A673 (cell line): ENCODE data around the gene B9D2. TPM values are rescaled to one million over a fixed set of nuclear protein-coding genes. Genes with fewer than 3 reads are reported as not detected.

ENCODE experiments used
- Bru-seq: library from RNA; stranded (reverse); fragments of 400-500 nt; gene quantifications from one replicate; lab custom pipeline; 2021; lab: Mats Ljungman, UMichigan
- BruChase-seq, 2 experiments: library from RNA; stranded (reverse); fragments of 400-500 nt; gene quantifications; one replicate each; lab custom pipeline; 2021; lab: Mats Ljungman, UMichigan
- BruUV-seq: library from RNA; stranded (reverse); fragments of 400-500 nt; replicated peaks from 2 replicates; lab custom pipeline; 2021; lab: Mats Ljungman, UMichigan
- CTCF ChIA-PET: fragments of 300-600 bp; sonication (Branson Sonifier 250); formaldehyde crosslinking; loops from one replicate; lab custom pipeline; 2022; ENCODE audit warnings: antibody characterized with exemption; lab: Charles Lee
- POLR2A ChIA-PET: fragments of 300-600 bp; sonication (Branson Sonifier 250); formaldehyde crosslinking; loops from one replicate; lab custom pipeline; 2022; ENCODE audit warnings: antibody characterized with exemption; ENCODE audit not compliant: low non-redundant PET; lab: Charles Lee
- DNase-seq: peaks from one replicate; pipeline ENCODE4 v3.0.0-alpha.2; 2015; ENCODE audit warnings: low spot score
- H3K27ac ChIP-seq: fragments of 200-600 bp; sonication (generic); 2 replicates; pipeline ENCODE4 v1.5.1; 2016; ENCODE audit warnings: mixed run types, low read depth, mild to moderate bottlenecking, mixed read lengths, antibody characterized with exemption, low read length; ENCODE audit not compliant: poor library complexity, severe bottlenecking
- H3K27me3 ChIP-seq: fragments of 200-600 bp; sonication (generic); replicated peaks from 2 replicates; pipeline ENCODE4 v1.6.1; 2017; ENCODE audit warnings: mixed run types, low read depth, mild to moderate bottlenecking, mixed read lengths, antibody characterized with exemption, low read length; ENCODE audit not compliant: insufficient read depth, poor library complexity
- H3K36me3 ChIP-seq: fragments of 200-600 bp; sonication (generic); 2 replicates; pipeline ENCODE4 v1.6.1; 2016; ENCODE audit warnings: mixed run types, mild to moderate bottlenecking, mixed read lengths, antibody characterized with exemption, low read length; ENCODE audit not compliant: insufficient read depth, poor library complexity, severe bottlenecking
- H3K4me1 ChIP-seq: fragments of 200-600 bp; sonication (generic); 2 replicates; pipeline ENCODE4 v1.6.1; 2017; ENCODE audit warnings: mixed run types, mild to moderate bottlenecking, mixed read lengths, antibody characterized with exemption, low read length; ENCODE audit not compliant: insufficient read depth, poor library complexity, severe bottlenecking
- H3K4me3 ChIP-seq: fragments of 200-600 bp; sonication (generic); 2 replicates; pipeline ENCODE4 v1.5.1; 2016; ENCODE audit warnings: low read depth, mixed run types, mild to moderate bottlenecking, mixed read lengths, low read length; ENCODE audit not compliant: poor library complexity, severe bottlenecking
- H3K9me3 ChIP-seq: fragments of 200-600 bp; sonication (generic); 2 replicates; pipeline ENCODE4 v1.6.1; 2016; ENCODE audit warnings: mixed run types, low read depth, mild to moderate bottlenecking, mixed read lengths, antibody characterized with exemption, low read length; ENCODE audit not compliant: poor library complexity, severe bottlenecking
- CTCF ChIP-seq: fragments of 300-800, 200-600 bp; sonication (generic); conservative IDR thresholded peaks from 2 replicates; pipeline ENCODE4 v1.5.1; 2017; ENCODE audit warnings: low read depth, mild to moderate bottlenecking, antibody characterized with exemption, low read length, moderate library complexity, mixed read lengths
- EZH2 ChIP-seq: fragments of 200-600 bp; sonication (generic); IDR thresholded peaks from 2 replicates; pipeline ENCODE4 v1.6.1; 2017; ENCODE audit warnings: borderline replicate concordance, low read depth, mild to moderate bottlenecking, mixed read lengths, antibody characterized with exemption, low read length; ENCODE audit not compliant: poor library complexity, severe bottlenecking
- intact Hi-C: fragments of 100-400 bp; cut with micrococcal nuclease; formaldehyde crosslinking; loops from one replicate; pipeline ENCODE4 v1.10.0; 2022; ENCODE audit not compliant: unreplicated experiment
- long read RNA-seq: library from polyadenylated mRNA; stranded (forward); transcript quantifications from one replicate; pipeline ENCODE4 v2.0.0, GENCODE V29; 2022
- total RNA-seq: library from RNA; stranded (reverse); gene quantifications from 2 replicates; pipeline ENCODE4 v1.2.3, GENCODE V29; 2021

Gene B9D2
- 9.9 and 10.7 TPM in 2 replicates for total RNA-seq
- percentile 60 among the genes with signal in this experiment for Bru-seq, nascent RNA
- BruChase-seq, experiment 1, labeled RNA remaining after a 2-hour chase, result percentile 56 among the genes with signal in this experiment
- percentile 61 among the genes with signal in this experiment for BruChase-seq, experiment 2, labeled RNA remaining after a 6-hour chase
- long read RNA-seq, partial matches to known transcripts, result 7 of 12 reads
- long read RNA-seq, other reads (novel, unspliced or antisense), result 1 of 12 reads

- Histone ChIP-seq H3K4me1 (peaks cover 6% of the 10 kb centered on the region), H3K27me3 (no peaks in the 10 kb centered on the region), H3K36me3 (no peaks in the 10 kb centered on the region), H3K4me3 (peak within 1 kb of the TSS; percentile 79), H3K27ac (peak within 1 kb of the TSS; percentile 100), H3K9me3 (no peaks in the 10 kb centered on the region)
- ChIA-PET POLR2A (interaction anchor here (0.6 to 0.9 kb wide), 4 partner anchors 9 to 571 kb away, joined by 3 to 10 read pairs (median 4); no protein-coding TSS in a partner anchor), CTCF (no interaction called here)
- intact Hi-C loops, result no loop called here
- TSS peak; percentile 81 for BruUV-seq
- DNase-seq, result peak; percentile 99
- TF ChIP-seq CTCF (no peak), EZH2 (no peak)
These were observed at the start of gene B9D2 for GRCh38 chr19:41363753-41364523. Gene B9D2 (minus strand): TSS chr19:41364149. CDS start chr19:41363519, 630 bp downstream.

GRCh38 chr19:41412953-41413352 is 49.0 kb upstream of the B9D2 start:
- ChIA-PET CTCF (no interaction called here), POLR2A (no interaction called here)
- TF ChIP-seq EZH2 (no peak), CTCF (no peak)
- intact Hi-C loops, result no loop called here
- no peak overlapping the region for H3K4me3 ChIP-seq
- H3K27me3 ChIP-seq, result no peaks in the 10 kb centered on the region
- DNase-seq, result no peak
- no peaks in the 10 kb centered on the region for H3K9me3 ChIP-seq
- H3K27ac ChIP-seq, result no peak overlapping the region
- BruUV-seq, result no TSS peak
- no peaks in the 10 kb centered on the region for H3K4me1 ChIP-seq
- peaks cover 2% of the 10 kb centered on the region for H3K36me3 ChIP-seq

DNA sequence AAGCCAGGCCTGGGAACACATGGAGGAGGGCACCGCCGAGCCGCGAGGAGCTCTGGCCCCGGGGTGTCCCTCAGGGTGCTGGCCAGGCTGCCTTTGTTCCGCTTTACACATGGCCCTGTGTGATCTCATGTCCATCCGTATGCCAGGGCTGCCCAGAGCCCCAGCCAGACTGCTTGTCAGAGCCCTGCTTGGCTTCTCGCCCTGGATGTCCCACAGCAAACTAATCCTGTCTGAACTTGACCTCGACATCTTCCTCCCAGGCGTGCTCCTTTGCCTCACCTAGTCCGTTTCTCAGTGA is 48.0 kb upstream of the B9D2 start:
- Histone ChIP-seq H3K36me3 (peaks cover 2% of the 10 kb centered on the region), H3K27me3 (no peaks in the 10 kb centered on the region), H3K4me1 (no peaks in the 10 kb centered on the region), H3K27ac (no peak overlapping the region), H3K4me3 (no peak overlapping the region), H3K9me3 (no peaks in the 10 kb centered on the region)
- no peak for TF ChIP-seq CTCF
- TF ChIP-seq EZH2, result no peak
- no peak for DNase-seq
- intact Hi-C loops, result no loop called here
- CTCF ChIA-PET, result no interaction called here
- no TSS peak for BruUV-seq
- POLR2A ChIA-PET, result no interaction called here
